ENCODE results near the gene EFR3B. TPM values are rescaled to one million over a fixed set of nuclear protein-coding genes. Genes with fewer than 3 reads are reported as not detected.

The EFR3B gene
- total RNA-seq, 2 experiments from 2014 or later: 1.5 TPM

GRCh38 chr2:25184254-25184653 is 142.4 kb downstream of the EFR3B start:
- H3K4me3 Mint-ChIP-seq: no peak overlapping the region
- no peak overlapping the region for H3K27ac Mint-ChIP-seq
- intact Hi-C loops (cut with micrococcal nuclease): no loop called here
- CTCF ChIA-PET: interaction anchor here (0.6 kb wide), 1 partner anchor 11 kb away, joined by 3 read pairs; no protein-coding TSS in a partner anchor
- H3K9me3 Mint-ChIP-seq: no peaks in the 10 kb centered on the region
- DNase-seq: no peak
- POLR2A ChIA-PET: no interaction called here
- peaks cover 7% of the 10 kb centered on the region for H3K27me3 Mint-ChIP-seq
- no peaks in the 10 kb centered on the region for H3K36me3 Mint-ChIP-seq
- H3K4me1 Mint-ChIP-seq (ENCODE audit: low read depth): no peaks in the 10 kb centered on the region

DNA sequence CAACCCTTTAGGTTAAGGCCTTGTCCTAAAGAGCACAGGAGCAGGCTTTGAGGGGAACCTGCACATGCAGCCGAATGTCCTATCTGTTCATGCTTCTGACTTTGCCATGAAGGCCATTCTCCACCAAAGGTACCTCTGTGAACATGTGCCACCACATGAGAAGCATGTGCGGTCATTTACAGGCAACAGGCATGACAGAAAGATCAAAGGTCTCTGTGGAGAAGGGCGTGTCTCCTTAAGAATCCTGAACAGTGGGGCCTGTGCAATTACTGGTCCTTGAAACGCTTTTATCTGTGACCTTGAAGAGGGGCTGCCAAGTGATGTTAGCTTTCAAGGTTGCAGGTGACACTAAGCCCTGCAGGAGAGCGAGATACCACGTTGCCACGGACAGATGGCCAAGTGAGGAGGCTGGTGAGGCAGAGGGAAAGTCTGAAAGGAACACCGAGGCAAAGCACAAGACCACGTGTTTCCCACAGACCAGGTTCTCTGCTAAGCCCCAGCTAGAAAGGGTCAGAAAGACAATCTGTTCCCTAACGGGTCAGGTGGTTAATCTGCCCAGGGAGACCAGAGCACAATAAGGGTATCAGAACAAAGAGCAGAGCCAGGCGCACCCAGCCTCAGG is 146.0 kb downstream of the EFR3B start:
- Mint-ChIP-seq H3K4me3 (no peak overlapping the region), H3K4me1 (ENCODE audit: low read depth) (no peaks in the 10 kb centered on the region), H3K36me3 (no peaks in the 10 kb centered on the region), H3K27me3 (peaks cover 7% of the 10 kb centered on the region), H3K9me3 (no peaks in the 10 kb centered on the region), H3K27ac (no peak overlapping the region)
- ChIA-PET CTCF (interaction anchor here (0.6 kb wide), 2 partner anchors 9 to 419 kb away, joined by 3 read pairs; no protein-coding TSS in a partner anchor), POLR2A (no interaction called here)
- intact Hi-C loops (cut with micrococcal nuclease): no loop called here
- no peak for DNase-seq

GRCh38 chr2:25188405-25188804 is 146.5 kb downstream of the EFR3B start:
- intact Hi-C loops (cut with micrococcal nuclease): no loop called here
- H3K36me3 Mint-ChIP-seq: no peaks in the 10 kb centered on the region
- no peaks in the 10 kb centered on the region for H3K4me1 Mint-ChIP-seq (ENCODE audit: low read depth)
- POLR2A ChIA-PET: no interaction called here
- H3K9me3 Mint-ChIP-seq: no peaks in the 10 kb centered on the region
- H3K27me3 Mint-ChIP-seq: peaks cover 7% of the 10 kb centered on the region
- DNase-seq: no peak
- H3K27ac Mint-ChIP-seq: no peak overlapping the region
- H3K4me3 Mint-ChIP-seq: no peak overlapping the region
- CTCF ChIA-PET: interaction anchor here (0.6 kb wide), 1 partner anchor 8 kb away, joined by 3 read pairs; no protein-coding TSS in a partner anchor

GRCh38 chr2:25190536-25190935 is 148.7 kb downstream of the EFR3B start:
- intact Hi-C loops (cut with micrococcal nuclease): no loop called here
- POLR2A ChIA-PET: no interaction called here
- Mint-ChIP-seq H3K4me3 (no peak overlapping the region), H3K27ac (no peak overlapping the region), H3K27me3 (peaks cover 6% of the 10 kb centered on the region), H3K36me3 (no peaks in the 10 kb centered on the region), H3K4me1 (ENCODE audit: low read depth) (no peaks in the 10 kb centered on the region), H3K9me3 (no peaks in the 10 kb centered on the region)
- CTCF ChIA-PET: no interaction called here
- no peak for DNase-seq

DNA sequence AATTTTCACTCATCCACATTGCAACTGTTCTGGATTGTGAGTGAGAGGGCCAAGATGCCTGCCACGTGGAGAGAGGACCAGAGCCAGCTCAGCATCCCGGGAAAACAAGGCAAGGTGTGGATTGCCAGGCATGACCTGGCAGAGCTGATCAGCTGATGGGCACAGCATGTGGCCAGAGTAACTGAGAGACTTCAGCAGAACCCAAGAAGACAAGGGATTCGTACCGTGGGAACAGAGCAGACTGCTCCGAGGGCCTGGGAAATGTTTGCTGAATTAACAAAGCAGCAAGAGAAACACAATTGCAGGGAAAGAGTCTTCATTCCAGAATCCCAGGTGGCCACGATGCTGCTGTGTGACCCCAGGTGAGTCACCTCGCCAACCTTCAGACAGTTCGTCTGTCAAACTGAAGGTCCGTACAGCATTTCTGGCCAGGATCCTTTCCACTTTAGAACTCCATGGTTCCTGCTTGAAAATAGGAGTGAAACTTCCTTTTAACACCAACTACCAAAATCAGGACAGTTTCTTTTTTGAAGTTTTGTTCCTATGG is 152.8 kb downstream of the EFR3B start:
- Mint-ChIP-seq H3K36me3 (no peaks in the 10 kb centered on the region), H3K27me3 (no peaks in the 10 kb centered on the region), H3K9me3 (no peaks in the 10 kb centered on the region), H3K27ac (no peak overlapping the region), H3K4me1 (ENCODE audit: low read depth) (no peaks in the 10 kb centered on the region), H3K4me3 (no peak overlapping the region)
- CTCF ChIA-PET: interaction anchor here (1.2 to 4.4 kb wide), 4 partner anchors 24 to 219 kb away, joined by 4 to 39 read pairs (median 21); no protein-coding TSS in a partner anchor
- POLR2A ChIA-PET: no interaction called here
- no peak for DNase-seq
- intact Hi-C loops (cut with micrococcal nuclease): no loop called here

DNA sequence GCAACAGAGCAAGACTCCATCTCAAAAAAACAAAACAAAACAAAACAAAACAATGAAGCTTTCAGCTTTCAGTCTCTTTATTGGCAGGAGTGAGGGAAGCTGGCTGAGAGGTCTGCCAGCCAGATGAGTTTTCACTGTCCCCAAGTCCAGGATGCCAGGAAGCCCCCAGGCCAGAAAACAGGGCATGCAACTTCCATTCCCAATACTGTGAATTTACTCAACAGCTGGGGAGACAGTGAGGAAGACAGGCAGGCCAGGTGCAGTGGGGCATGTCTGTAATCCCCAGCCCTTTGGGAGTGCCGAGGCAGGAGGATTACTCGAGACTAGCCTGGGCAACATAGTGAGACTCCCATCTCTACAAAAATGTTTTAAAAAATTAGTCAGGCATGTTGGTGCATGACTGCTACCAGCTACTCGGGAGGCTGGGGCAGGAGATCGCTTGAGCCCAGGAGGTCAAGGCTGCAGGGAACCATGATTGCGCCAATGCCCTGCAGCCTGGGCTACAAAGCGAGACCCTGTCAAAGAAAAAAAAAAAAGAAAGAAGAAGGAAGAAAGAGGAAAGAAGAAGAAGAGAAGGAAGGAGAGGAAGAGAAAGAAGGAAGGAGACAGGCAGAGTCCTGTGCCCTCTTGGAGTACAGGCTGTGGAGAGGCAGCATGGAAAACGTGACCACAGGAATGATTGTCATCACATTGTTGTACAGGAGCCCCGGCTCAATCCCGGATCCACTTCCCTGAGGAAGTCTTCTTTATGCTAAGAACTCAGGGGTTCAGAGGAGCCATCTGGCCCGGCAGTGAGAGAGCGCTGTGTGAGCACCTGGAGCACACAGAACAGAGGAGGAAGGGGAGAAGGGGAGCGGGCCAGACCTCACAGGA is 155.7 kb downstream of the EFR3B start:
- peaks cover 4% of the 10 kb centered on the region for H3K4me1 Mint-ChIP-seq (ENCODE audit: low read depth)
- H3K27ac Mint-ChIP-seq: no peak overlapping the region
- no peak for DNase-seq
- H3K9me3 Mint-ChIP-seq: no peaks in the 10 kb centered on the region
- no peaks in the 10 kb centered on the region for H3K27me3 Mint-ChIP-seq
- POLR2A ChIA-PET: no interaction called here
- CTCF ChIA-PET: interaction anchor here (0.6 to 4.4 kb wide), 17 partner anchors 10 to 787 kb away, joined by 3 to 33 read pairs (median 5); partner anchors contain the start of gene POMC
- intact Hi-C loops (cut with micrococcal nuclease): loop anchor here (2.0 kb wide), 1 partner anchor 69 kb away; no protein-coding TSS in a partner anchor
- H3K4me3 Mint-ChIP-seq: no peak overlapping the region
- H3K36me3 Mint-ChIP-seq: no peaks in the 10 kb centered on the region

DNA sequence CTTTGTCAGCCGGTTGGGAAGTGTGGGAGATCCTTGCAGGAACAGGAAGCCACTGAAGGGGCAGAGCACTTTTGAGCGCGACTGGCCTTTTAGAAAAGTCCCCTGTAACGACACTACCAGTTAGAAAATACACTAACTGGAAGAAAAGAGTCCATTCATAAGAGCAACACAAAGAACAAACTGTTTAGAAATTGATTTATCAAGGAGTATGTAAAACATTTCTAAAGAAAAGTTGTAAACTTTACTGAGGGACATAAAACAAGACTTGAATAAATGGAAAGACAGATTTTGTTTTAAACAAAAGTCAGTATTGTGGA is 156.3 kb downstream of the EFR3B start:
- POLR2A ChIA-PET: no interaction called here
- Mint-ChIP-seq H3K27ac (no peak overlapping the region), H3K27me3 (no peaks in the 10 kb centered on the region), H3K4me1 (ENCODE audit: low read depth) (peaks cover 6% of the 10 kb centered on the region), H3K36me3 (no peaks in the 10 kb centered on the region), H3K9me3 (no peaks in the 10 kb centered on the region), H3K4me3 (no peak overlapping the region)
- CTCF ChIA-PET: interaction anchor here (2.8 kb wide), 1 partner anchor 29 kb away, joined by 16 read pairs; the partner anchor contains the start of gene POMC
- DNase-seq: no peak
- intact Hi-C loops (cut with micrococcal nuclease): no loop called here

DNA sequence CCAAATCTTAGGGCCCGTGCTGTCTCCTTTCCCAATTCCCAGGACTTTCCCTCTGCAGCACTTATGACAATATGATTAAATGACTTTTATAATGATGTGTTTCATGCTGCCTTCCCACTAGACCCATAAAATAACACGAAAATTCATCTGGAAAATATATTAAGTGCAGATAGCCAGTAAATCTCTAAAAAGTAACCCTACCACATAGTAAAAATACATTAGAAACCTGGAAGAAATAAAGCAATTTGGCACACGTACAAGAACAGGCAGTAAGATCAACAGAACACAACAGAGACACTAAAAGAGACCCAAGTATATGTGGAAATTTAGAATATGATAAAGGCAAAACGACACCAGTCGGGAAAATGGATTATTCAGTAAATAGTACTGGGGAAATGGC is 156.7 kb downstream of the EFR3B start:
- CTCF ChIA-PET: no interaction called here
- H3K36me3 Mint-ChIP-seq: no peaks in the 10 kb centered on the region
- intact Hi-C loops (cut with micrococcal nuclease): no loop called here

GRCh38 chr2:25201265-25201664 is 159.4 kb downstream of the EFR3B start:
- Mint-ChIP-seq H3K9me3 (no peaks in the 10 kb centered on the region), H3K36me3 (no peaks in the 10 kb centered on the region), H3K27ac (no peak overlapping the region), H3K27me3 (no peaks in the 10 kb centered on the region), H3K4me1 (ENCODE audit: low read depth) (peaks cover 6% of the 10 kb centered on the region), H3K4me3 (no peak overlapping the region)
- intact Hi-C loops (cut with micrococcal nuclease): no loop called here
- no peak for DNase-seq
- ChIA-PET POLR2A (no interaction called here), CTCF (no interaction called here)

More for the DNA sequence above, 156.7 kb downstream of the EFR3B start:
- Mint-ChIP-seq H3K4me3 (no peak overlapping the region), H3K27me3 (no peaks in the 10 kb centered on the region), H3K9me3 (no peaks in the 10 kb centered on the region), H3K27ac (no peak overlapping the region), H3K4me1 (ENCODE audit: low read depth) (peaks cover 6% of the 10 kb centered on the region)
- DNase-seq: no peak
- POLR2A ChIA-PET: no interaction called here

GRCh38 chr2:25201794-25202193 is 159.9 kb downstream of the EFR3B start:
- CTCF ChIA-PET: no interaction called here
- POLR2A ChIA-PET: no interaction called here
- no peak overlapping the region for H3K4me3 Mint-ChIP-seq
- H3K27ac Mint-ChIP-seq: no peak overlapping the region
- H3K36me3 Mint-ChIP-seq: no peaks in the 10 kb centered on the region
- no peak for DNase-seq
- H3K4me1 Mint-ChIP-seq (ENCODE audit: low read depth): peaks cover 6% of the 10 kb centered on the region
- no peaks in the 10 kb centered on the region for H3K9me3 Mint-ChIP-seq
- H3K27me3 Mint-ChIP-seq: no peaks in the 10 kb centered on the region
- intact Hi-C loops (cut with micrococcal nuclease): no loop called here

GRCh38 chr2:25202275-25202674 is 160.4 kb downstream of the EFR3B start:
- no peaks in the 10 kb centered on the region for H3K9me3 Mint-ChIP-seq
- H3K27me3 Mint-ChIP-seq: no peaks in the 10 kb centered on the region
- H3K4me3 Mint-ChIP-seq: no peak overlapping the region
- CTCF ChIA-PET: interaction anchor here (1.0 kb wide), 1 partner anchor 227 kb away, joined by 3 read pairs; no protein-coding TSS in a partner anchor
- POLR2A ChIA-PET: no interaction called here
- peaks cover 6% of the 10 kb centered on the region for H3K4me1 Mint-ChIP-seq (ENCODE audit: low read depth)
- DNase-seq: no peak
- no peak overlapping the region for H3K27ac Mint-ChIP-seq
- no peaks in the 10 kb centered on the region for H3K36me3 Mint-ChIP-seq
- intact Hi-C loops (cut with micrococcal nuclease): no loop called here

GRCh38 chr2:25204190-25204838 is 162.4 kb downstream of the EFR3B start:
- Mint-ChIP-seq H3K27me3 (no peaks in the 10 kb centered on the region), H3K36me3 (no peaks in the 10 kb centered on the region), H3K4me1 (ENCODE audit: low read depth) (peaks cover 6% of the 10 kb centered on the region), H3K9me3 (no peaks in the 10 kb centered on the region), H3K4me3 (no peak overlapping the region), H3K27ac (no peak overlapping the region)
- ChIA-PET POLR2A (no interaction called here), CTCF (no interaction called here)
- no peak for DNase-seq
- intact Hi-C loops (cut with micrococcal nuclease): no loop called here

Data from activated CD4-positive, alpha-beta memory T cell treated with anti-CD3 and anti-CD28 coated beads for 36 hours (primary cell).